Spleen (tissue), 11 donors: ENCODE results near the gene WBP1L. TPM values are rescaled to one million over a fixed set of nuclear protein-coding genes. Genes with fewer than 3 reads are reported as not detected.

Experiments used
- DNase-seq: peaks from one replicate; pipeline ENCODE4 v3.0.0-alpha.2; 2020
- H3K27ac ChIP-seq, 8 donors: fragments of 200-600 bp; sonication (generic) in 7 of 8; 1 replicate in 4 of 8; 2 replicates in 4 of 8; pipeline versions ENCODE4 v1.5.0 to v1.8.0; 2016 to 2021; ENCODE audit warnings: inconsistent platforms in 4 of 8, mild to moderate bottlenecking in 4 of 8, moderate library complexity in 1 of 8
- H3K27me3 ChIP-seq, 7 donors: fragments of 200-600 bp; sonication (generic) in 6 of 7; replicated peaks in 1 of 7; 1 replicate in 4 of 7; 2 replicates in 3 of 7; pipeline versions ENCODE4 v1.5.0 to v1.8.0; 2016 to 2021; ENCODE audit warnings: inconsistent platforms in 3 of 7, mild to moderate bottlenecking in 1 of 7
- H3K36me3 ChIP-seq, 6 donors: fragments of 200-600 bp; sonication (generic) in 5 of 6; 1 replicate in 4 of 6; 2 replicates in 2 of 6; pipeline versions ENCODE4 v1.5.0 to v1.8.0; 2016 to 2021; ENCODE audit warnings: inconsistent platforms in 2 of 6
- H3K4me1 ChIP-seq, 6 donors: fragments of 200-600 bp; sonication (generic) in 5 of 6; 1 replicate in 3 of 6; 2 replicates in 3 of 6; pipeline versions ENCODE4 v1.5.0 to v1.8.0; 2016 to 2021; ENCODE audit warnings: inconsistent platforms in 3 of 6
- H3K4me3 ChIP-seq, 8 donors: fragments of 200-600 bp; sonication (generic) in 7 of 8; 1 replicate in 4 of 8; 2 replicates in 4 of 8; pipeline versions ENCODE4 v1.5.0 to v1.8.0; 2016 to 2021; ENCODE audit warnings: inconsistent platforms in 4 of 8, mild to moderate bottlenecking in 4 of 8, moderate library complexity in 2 of 8
- H3K9me3 ChIP-seq, 8 donors: fragments of 200-600 bp; sonication (generic) in 7 of 8; 1 replicate in 4 of 8; 2 replicates in 4 of 8; pipeline versions ENCODE4 v1.5.0 to v1.8.0; 2016 to 2021; ENCODE audit warnings: inconsistent platforms in 4 of 8
- POLR2A ChIP-seq, 3 donors: fragments of 450-650 bp; IDR thresholded peaks; one replicate each; pipeline ENCODE4 v1.5.1; 2017; ENCODE audit warnings: antibody characterized with exemption in 3 of 3, mild to moderate bottlenecking in 1 of 3
- POLR2AphosphoS5 ChIP-seq, 3 donors: sonication (generic); formaldehyde crosslinking; IDR thresholded peaks; one replicate each; pipeline ENCODE4 v1.5.1; 2017; ENCODE audit warnings: antibody characterized with exemption in 3 of 3
- WGBS, 5 donors: extraction: QIAGEN DNeasy Blood & Tissue Kit in 3 of 5; methylation state at CpG; one replicate each; pipeline versions ENCODE4 v1.1.5 to v1.1.7; 2013 to 2018; 5-methylcytosine and 5-hydroxymethylcytosine counted together
- intact Hi-C: fragments of 100-400 bp; cut with DNase I; formaldehyde crosslinking; loops from one replicate; pipeline ENCODE4 v1.15.0; 2023; ENCODE audit warnings: low total_unique reads
- polyA plus RNA-seq, 3 donors: library from polyadenylated mRNA; stranded (reverse); fragments of 200-250 nt; gene quantifications; one replicate each; pipeline ENCODE4 v1.2.1, GENCODE V29; 2013
- total RNA-seq, 7 donors: library from RNA; depleted of rRNA in 3 of 7; stranded (reverse); fragments of >200 nt in 3 of 7; fragmentation: NEBNext Ultra II Directional in 4 of 7; extraction: Animal tissue kit (Norgen Biotek cat#: 25700) in 4 of 7; gene quantifications; one replicate each; pipeline versions ENCODE4 v1.1.0 to v1.2.1, GENCODE V29; 2016 to 2021
- TF ChIP-seq, protein P1 (sequence below), 11 experiments: fragments of 200-600 bp in 7 of 11; fragments of 450-650 bp in 4 of 11; sonication (generic) in 4 of 11; IDR thresholded peaks in 8 of 11; conservative IDR thresholded peaks in 3 of 11; 1 replicate in 7 of 11; 2 replicates in 4 of 11; pipeline versions ENCODE4 v1.4.0 to v1.8.0; 2016 to 2021; ENCODE audit warnings: antibody characterized with exemption in 11 of 11, inconsistent platforms in 4 of 11, mild to moderate bottlenecking in 1 of 11
- donor health status: healthy with polysubstance abuse.
- donor health status: DM: no; HTN: no; CAD: no; lungs with moderate emphysema.
- donor health status: DM: no; HTN: no; CAD: no.
- donor health status: Bipolar disorder and iron deficiency.
- donor health status: healthy.
- donor health status: DM: no; HTN: no; CAD: no.
- donor health status: DM: yes; HTN: yes; CAD: no.

WBP1L gene
- total and polyA plus RNA-seq, 10 donors: 15.9 to 149 (median 49.2) TPM

GRCh38 chr10:102812231-102812876 lies 68.6 kb downstream of the WBP1L start:
- 50 to 75% (median 54%) methylated on average over 9 of the region's 9 CpGs for WGBS, 5 donors
- Histone ChIP-seq H3K27ac (peak overlapping the region in 6 of 8 donors; percentile 32 to 91 (median 87)), H3K36me3 (peaks cover 0 to 73% (median 52%) of the 10 kb centered on the region in 6 donors), H3K4me1 (peaks cover 13 to 92% (median 55%) of the 10 kb centered on the region in 6 donors), H3K27me3 (no peaks in the 10 kb centered on the region), H3K4me3 (peak overlapping the region in 1 of 8 donors; percentile 14), H3K9me3 (no peaks in the 10 kb centered on the region)
- TF ChIP-seq POLR2A (IDR thresholded peaks at IDR 0.05) (no peak), POLR2AphosphoS5 (IDR thresholded peaks at IDR 0.05) (peak; percentile 33 to 60 (median 46))
- TF ChIP-seq, protein P1, sequence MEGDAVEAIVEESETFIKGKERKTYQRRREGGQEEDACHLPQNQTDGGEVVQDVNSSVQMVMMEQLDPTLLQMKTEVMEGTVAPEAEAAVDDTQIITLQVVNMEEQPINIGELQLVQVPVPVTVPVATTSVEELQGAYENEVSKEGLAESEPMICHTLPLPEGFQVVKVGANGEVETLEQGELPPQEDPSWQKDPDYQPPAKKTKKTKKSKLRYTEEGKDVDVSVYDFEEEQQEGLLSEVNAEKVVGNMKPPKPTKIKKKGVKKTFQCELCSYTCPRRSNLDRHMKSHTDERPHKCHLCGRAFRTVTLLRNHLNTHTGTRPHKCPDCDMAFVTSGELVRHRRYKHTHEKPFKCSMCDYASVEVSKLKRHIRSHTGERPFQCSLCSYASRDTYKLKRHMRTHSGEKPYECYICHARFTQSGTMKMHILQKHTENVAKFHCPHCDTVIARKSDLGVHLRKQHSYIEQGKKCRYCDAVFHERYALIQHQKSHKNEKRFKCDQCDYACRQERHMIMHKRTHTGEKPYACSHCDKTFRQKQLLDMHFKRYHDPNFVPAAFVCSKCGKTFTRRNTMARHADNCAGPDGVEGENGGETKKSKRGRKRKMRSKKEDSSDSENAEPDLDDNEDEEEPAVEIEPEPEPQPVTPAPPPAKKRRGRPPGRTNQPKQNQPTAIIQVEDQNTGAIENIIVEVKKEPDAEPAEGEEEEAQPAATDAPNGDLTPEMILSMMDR (IDR thresholded peaks at IDR 0.05 in 8 of 11, conservative IDR thresholded peaks at IDR 0.05 in 3 of 11): no peak
- peak; percentile 82 for DNase-seq
- intact Hi-C loops: no loop called here

DNA sequence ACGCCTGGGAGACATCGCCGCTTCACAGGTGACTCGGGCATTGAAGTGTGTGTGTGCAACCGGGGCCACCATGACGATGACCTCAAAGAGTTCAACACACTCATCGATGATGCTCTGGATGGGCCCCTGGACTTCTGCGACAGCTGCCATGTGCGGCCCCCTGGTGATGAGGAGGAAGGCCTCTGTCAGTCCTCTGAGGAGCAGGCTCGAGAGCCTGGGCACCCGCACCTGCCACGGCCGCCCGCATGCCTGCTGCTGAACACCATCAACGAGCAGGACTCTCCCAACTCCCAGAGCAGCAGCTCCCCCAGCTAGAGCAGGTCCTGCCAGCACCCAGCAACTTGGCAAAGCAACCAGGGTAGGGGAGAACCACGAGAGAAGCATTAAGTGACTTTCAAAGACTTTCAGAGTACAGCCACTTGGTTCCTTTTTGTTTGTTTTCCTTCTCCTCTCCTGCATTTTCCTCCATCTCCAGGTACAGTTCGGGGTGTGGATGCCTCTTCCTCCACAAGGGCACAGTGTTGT lies 69.3 kb downstream of the WBP1L start:
- TF ChIP-seq POLR2A (IDR thresholded peaks at IDR 0.05): no peak
- DNase-seq: no peak
- Histone ChIP-seq H3K27me3 (no peaks in the 10 kb centered on the region), H3K9me3 (no peaks in the 10 kb centered on the region), H3K27ac (peak overlapping the region in 5 of 8 donors; percentile 58 to 91 (median 88)), H3K4me1 (peaks cover 13 to 91% (median 54%) of the 10 kb centered on the region in 6 donors), H3K4me3 (no peak overlapping the region), H3K36me3 (peaks cover 0 to 71% (median 52%) of the 10 kb centered on the region in 6 donors)
- 88 to 92% (median 89%) methylated on average over 14 to 17 of the region's 17 CpGs for WGBS, 5 donors
- intact Hi-C loops: no loop called here

DNA sequence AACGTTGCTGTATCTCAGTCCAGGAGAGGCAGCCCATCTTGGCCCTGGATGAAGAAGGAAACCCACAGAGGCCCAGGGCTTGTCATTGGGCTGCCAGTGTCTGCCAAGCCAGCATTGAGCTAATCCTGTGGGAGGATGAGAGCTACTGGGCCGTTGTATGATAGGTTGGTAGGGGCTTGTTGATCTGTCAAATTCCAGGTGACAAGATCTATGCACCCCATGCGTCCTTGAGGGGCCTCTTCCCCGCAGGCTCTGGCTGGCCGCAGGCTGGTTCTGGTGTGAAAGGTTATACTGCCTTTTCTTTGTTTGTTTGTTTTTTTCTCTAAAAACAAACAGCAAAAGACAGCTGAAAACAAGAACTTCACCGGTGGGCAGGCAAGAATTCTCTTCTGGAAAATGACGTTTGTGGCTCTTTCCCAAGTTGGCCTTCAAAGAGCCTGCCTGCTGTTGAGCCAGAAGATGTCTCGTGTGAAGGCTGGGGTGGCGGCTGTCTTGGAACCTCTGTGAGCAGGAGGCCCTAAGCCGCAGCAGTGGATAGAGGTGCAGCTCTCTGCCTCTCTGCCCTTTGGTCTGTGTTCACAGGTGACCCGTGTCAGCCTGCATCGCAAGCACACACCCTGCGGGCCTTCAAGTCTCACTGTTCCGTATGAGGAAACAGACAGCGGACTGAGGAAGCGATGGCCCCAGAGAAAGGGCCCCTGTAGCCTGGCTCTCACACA lies 70.1 kb downstream of the WBP1L start:
- H3K27me3 ChIP-seq: no peaks in the 10 kb centered on the region
- no peak for DNase-seq
- no peak overlapping the region for H3K4me3 ChIP-seq
- peaks cover 0 to 69% (median 51%) of the 10 kb centered on the region in 6 donors for H3K36me3 ChIP-seq
- intact Hi-C loops: no loop called here
- H3K27ac ChIP-seq: peak overlapping the region in 7 of 8 donors; percentile 43 to 91 (median 86)
- TF ChIP-seq POLR2AphosphoS5 (IDR thresholded peaks at IDR 0.05) (no peak), POLR2A (IDR thresholded peaks at IDR 0.05) (no peak)
- TF ChIP-seq, protein P1 (IDR thresholded peaks at IDR 0.05 in 8 of 11, conservative IDR thresholded peaks at IDR 0.05 in 3 of 11): no peak
- 74 to 89% (median 86%) methylated on average over 16 of the region's 16 CpGs for WGBS, 5 donors
- peaks cover 8 to 91% (median 50%) of the 10 kb centered on the region in 6 donors for H3K4me1 ChIP-seq
- no peaks in the 10 kb centered on the region for H3K9me3 ChIP-seq

DNA sequence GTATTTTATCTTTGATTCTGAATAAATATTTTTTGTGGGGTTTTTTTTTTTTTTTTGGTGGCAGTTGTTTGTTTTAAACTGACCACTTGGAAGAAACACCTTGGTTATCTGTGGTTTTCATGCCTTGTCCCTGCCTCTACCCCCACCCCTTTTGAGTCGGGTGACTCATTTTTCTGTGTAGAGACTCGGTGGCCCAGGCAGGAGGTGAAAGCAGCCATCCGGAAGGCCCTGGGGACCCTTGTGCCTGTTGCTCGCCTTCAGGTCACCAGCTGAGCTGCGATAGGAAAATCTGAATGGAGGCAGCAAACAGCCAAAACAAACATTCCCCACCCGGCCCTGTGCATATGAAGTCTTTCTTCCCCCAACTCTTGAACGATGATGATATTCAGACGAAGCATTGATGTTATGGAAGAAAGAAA lies 70.7 kb downstream of the WBP1L start:
- peak overlapping the region in 7 of 8 donors; percentile 43 to 91 (median 86) for H3K27ac ChIP-seq
- peaks cover 8 to 91% (median 49%) of the 10 kb centered on the region in 6 donors for H3K4me1 ChIP-seq
- 76 to 80% (median 78%) methylated on average over 8 of the region's 8 CpGs for WGBS, 5 donors
- no peaks in the 10 kb centered on the region for H3K9me3 ChIP-seq
- no peak for DNase-seq
- H3K36me3 ChIP-seq: peaks cover 0 to 63% (median 51%) of the 10 kb centered on the region in 6 donors
- TF ChIP-seq, protein P1 (IDR thresholded peaks at IDR 0.05 in 8 of 11, conservative IDR thresholded peaks at IDR 0.05 in 3 of 11): no peak
- no peaks in the 10 kb centered on the region for H3K27me3 ChIP-seq
- intact Hi-C loops: no loop called here
- H3K4me3 ChIP-seq: no peak overlapping the region
